GM21526 (cell line): ENCODE measurements around the gene ZRANB3.
"Not testable (repeated sequence)": the region's sequence is repeated elsewhere in the genome, so short reads cannot be mapped to it uniquely, and the experiment has no call there.

Source experiments
- ATAC-seq: cut with Tn5 transposase; IDR thresholded peaks from one replicate; pipeline ENCODE4 v1.9.1; 2021; ENCODE audit warnings: moderate library complexity; ENCODE audit not compliant: unreplicated experiment, low FRiP score

ZRANB3 gene

DNA sequence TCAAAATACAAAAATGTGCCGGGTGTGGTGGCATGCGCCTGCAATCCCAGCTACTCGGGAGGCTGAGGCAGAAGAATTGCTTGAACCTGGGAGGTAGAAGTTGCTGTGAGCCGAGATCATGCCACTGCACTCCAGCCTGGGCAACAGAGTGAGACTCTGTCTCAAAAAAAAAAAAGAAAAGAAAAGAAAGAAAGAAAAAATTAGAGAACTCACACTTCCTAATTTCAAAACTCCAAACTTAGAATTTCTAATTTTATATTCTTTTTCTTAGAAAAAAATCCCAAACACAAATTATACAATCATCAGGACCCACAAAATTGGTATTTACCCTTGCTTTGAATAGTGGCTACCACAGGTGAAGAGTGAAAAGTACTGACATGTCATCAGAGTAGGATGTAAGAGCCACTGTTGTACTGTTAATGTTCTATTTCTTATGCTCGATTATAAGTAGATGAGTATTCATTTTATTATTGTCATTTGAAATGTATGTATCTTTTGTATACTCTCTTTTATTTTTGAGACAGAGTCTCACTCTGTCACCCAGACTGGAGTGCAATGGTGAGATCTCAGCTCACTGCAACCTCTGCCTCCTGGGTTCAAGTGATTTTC is 182.8 kb downstream of the ZRANB3 start:
- not testable (repeated sequence) for ATAC-seq

DNA sequence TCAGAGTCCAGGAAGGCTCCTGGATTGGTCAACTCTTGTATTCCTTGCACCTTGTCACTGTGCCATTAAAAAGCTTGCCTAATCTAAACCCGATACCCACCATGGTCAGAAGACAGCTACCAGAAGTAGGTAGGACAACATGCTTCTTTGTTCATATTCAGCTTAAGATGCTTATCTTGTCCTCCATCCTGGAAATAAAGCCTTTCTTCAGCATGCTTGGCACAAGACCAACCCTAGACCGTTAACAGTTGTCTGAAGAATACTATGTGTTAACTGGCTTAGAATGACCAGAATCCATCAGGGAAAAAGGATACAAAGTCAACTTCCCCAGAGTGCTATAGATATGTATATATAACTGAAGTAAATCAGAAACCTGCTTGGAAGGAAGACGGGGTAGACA is 193.9 kb downstream of the ZRANB3 start:
- no peak for ATAC-seq

DNA sequence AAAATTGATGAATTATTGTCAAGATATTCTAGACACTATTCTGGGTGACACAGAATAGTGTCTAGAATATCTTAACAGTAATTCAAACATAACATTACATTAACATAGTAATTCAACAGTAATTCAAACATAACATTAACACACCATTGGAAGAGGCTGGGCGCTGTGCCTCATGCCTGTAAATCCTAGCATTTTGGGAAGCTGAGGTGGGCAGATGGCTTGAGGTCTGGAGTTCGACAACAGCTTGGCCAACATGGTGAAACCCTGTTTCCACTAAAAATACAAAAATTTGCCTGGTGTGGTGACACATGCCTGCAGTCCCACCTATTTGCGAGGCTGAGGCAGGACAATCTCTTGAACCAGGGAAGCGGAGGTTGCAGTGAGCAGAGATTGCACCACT is 195.8 kb downstream of the ZRANB3 start:
- no peak for ATAC-seq

DNA sequence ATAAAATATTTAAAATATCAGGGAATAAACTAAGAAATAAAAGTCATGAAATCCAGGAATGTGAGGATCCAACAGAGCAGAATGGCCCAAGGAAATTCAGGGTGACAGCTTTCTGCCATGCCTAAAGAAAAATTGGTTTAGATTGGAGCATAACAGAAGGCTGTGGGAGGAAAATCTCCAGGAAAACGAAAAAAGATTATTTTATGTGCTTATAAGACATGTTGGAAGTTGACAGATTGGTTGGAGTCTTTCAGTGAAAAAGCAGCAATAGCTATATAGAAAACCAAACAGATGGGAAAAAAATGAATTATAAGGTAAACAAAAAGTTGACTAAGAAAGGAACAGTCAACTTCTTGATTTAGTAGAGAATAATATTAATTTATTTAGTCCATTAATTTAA is 203.9 kb downstream of the ZRANB3 start:
- ATAC-seq, result no peak

DNA sequence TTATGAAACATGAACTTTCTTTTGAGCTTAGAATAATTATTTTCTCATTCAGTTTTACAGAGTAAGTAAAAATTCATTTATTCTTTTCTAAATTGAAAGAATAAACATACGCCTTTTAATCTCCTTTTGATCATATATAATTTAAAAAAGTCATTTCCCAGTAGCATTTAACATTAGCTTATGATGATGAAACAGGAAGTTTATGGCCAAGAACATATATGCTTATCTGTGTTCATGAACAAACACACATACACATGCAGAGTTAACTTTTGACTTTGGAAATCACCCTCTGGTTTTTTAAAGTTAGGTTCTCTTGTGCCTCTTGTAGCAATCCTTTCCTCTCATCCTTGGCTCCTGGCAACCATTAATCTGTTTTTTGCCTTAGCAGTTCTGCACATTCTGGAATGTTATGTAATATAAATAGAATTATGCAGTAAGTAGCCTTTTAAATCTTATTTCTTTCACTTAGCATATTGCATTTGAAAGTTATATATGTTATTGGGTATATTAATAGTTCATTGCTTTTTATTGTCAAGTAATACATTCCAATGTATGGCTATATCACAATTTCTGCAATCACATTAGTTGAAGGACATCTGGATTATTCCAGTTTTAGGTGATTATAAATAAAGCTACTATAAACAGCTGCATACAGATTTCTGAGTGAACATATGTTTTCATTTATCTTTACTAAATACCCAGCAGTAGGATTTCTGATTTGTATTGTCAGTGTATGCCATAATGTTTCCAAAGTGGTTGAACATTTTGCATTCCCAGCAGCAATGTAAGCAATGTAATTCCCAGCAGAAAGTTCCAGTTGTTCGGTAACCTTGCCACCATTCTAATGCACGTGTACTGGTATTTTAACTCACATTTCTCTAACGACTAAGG is 210.3 kb downstream of the ZRANB3 start:
- ATAC-seq, result no peak

DNA sequence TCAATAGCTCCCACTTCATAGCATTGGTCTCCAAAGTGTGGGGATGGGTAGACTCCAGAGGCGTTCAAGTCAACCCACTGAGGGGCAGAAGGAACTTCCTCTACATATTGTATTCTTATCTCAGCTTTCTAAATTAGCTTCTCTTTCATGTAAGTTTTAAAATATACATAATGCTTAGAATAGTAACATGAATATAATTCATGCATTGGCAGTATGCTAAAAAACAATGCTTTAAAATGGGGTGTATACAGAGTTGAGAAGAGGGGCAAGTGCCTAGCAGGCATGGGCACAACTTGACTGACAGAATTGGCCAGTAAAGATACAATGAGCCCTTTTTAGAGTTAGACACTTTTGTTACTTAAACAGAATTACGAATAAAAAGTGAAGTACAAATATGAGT is 212.2 kb downstream of the ZRANB3 start:
- ATAC-seq, result no peak

DNA sequence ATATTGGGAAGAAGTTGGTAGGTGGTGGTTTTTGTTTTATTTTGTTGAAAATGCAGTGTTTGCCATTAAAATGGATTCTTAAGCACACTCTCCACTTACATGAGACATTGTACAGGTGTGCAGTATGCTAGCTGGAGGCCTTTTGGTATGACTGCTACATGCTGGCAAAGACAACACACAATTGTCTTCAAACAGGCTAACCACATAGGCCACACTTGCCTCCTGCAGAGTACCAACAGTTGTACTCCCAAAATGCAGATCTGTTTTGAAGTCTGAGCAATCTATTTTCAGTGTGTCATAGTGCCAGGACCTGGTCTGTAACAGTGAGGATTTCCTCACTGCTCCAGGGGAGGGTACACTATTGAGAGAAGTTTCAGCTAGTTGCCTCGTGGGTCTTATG is 213.6 kb downstream of the ZRANB3 start:
- ATAC-seq, result no peak

DNA sequence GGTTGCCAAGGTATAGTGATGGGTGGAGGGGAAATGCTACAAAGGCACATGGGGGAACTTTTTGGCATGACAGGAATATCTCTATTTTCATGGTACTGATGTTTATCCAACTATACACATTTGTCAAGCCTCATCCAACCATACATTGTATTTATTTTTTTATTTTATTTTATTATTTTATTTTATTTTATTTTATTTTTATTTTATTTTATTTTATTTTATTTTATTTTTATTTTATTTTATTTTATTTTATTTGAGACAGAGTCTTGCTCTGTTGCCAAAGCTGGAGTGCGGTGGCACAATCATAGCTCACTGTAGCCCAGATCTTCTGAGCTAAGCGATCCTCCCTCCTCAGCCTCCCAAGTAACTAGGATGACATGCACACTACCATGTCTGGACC is 219.1 kb downstream of the ZRANB3 start:
- ATAC-seq, result no peak

DNA sequence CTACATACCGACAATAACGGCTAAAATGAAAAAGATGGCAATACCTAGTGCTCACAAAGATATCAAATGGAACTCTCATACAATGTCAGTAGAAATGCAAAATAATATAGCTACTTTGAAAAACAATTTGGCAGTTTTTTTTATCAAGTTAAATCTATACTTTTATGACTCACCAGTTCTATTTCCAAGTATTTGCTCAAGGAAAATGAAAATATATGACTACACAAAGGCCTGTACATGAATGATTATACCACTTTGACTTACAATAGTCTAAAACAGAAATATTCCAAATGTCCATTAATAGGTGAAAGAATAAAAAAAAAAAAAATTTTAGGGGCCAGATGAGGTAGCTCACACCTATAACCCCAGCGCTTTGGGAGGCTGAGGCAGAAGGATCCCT is 219.8 kb downstream of the ZRANB3 start:
- no peak for ATAC-seq

DNA sequence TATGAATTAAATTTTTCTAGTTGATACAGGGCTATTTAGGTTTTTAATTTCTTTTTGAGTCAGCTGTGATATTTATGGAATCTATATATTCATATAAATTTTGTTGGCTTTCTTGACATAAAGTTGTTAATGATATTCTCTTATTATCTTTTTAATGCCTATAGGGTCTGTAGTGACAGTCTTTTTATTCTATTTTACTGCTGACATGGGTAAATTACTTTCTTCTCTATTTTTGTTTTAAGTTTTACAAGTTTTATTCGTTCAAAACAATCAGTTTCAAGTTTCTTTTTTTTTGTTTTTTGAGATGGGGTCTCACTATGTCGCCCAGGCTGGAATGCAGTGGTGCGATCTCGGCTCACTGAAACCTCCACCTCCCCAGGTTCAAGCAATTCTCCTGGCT is 226.3 kb downstream of the ZRANB3 start:
- no peak for ATAC-seq

DNA sequence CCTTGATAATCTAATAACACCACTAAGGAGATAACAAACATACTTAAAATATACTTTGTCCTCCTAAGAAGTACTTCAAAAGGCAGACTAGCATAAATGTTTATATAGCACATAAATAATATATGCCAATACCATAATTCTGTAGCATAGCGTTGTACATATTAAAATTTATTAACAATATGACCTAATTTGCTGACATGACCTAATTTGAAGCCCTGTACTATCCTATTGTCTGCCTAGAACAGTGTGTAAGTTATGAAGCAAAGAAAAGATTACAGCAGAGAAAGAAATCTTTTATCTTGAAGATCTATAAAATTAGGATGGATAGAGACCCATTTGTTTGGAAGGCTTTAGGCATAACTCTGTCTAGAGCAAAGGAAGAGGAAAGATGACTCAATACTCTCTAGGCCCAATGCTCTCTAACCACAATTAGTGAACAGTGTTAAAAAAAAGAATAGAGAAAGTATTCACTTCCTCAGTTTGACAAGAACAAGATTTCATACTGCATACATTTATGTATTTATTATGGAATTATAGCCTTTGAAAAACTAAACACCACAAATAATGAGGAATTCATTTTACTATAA is 231.3 kb downstream of the ZRANB3 start:
- ATAC-seq, result peak; percentile 81

DNA sequence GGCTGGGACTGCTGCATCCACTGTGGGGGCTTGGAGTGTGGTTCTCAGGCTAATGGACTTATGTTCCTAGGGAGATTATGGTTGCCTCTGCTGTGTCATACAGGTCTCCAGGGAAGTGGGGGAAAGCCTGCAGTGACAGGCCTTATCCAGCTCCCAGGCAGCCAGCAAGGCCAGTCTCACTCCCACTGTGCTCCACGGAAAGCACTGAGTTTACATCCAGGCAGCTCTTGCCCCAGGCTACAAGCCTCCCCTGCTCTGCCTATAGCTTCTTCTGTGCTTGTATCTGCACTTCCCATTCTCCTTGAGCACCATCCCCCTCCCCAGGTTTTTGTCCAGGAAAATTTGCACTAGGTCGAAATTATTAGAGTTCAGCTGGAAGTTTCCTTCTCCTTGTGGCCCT is 231.9 kb downstream of the ZRANB3 start:
- no peak for ATAC-seq

DNA sequence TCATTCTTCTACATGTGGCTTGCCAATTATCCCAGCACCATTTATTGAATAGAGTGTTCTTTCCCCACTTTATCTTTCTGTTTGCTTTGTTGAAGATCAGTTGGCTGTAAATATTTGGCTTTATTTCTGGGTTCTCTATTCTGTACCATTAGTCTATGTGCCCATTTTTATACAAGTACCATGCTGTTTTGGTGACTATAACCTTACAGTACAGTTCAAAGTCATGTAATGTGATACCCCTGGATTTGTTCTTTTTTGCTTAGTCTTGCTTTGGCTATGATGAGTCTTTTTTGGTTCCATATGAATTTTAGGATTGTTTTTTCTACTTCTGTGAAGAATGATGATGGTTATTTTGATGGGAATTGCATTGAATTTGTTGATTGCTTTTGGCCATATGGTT is 243.9 kb downstream of the ZRANB3 start:
- ATAC-seq, result not testable (repeated sequence)

DNA sequence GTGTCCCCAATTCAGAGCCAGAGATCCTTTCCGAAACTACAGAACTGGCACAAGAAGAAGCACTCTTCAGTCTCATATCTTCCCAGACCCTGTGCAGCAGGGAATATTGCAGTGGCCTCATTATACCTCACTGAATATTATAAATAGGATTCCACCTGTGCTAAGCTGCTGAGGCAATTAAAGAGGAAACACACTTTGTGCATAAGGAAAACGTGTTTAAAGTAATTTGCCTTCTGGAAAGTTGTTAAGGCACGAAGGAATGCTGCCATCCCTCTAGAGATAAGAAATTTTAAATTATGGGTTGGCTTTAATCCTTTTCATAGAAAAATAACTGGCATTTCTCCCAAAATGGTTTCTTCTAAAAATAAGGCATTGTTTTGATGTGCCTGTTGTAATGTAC is 245.6 kb downstream of the ZRANB3 start:
- no peak for ATAC-seq

DNA sequence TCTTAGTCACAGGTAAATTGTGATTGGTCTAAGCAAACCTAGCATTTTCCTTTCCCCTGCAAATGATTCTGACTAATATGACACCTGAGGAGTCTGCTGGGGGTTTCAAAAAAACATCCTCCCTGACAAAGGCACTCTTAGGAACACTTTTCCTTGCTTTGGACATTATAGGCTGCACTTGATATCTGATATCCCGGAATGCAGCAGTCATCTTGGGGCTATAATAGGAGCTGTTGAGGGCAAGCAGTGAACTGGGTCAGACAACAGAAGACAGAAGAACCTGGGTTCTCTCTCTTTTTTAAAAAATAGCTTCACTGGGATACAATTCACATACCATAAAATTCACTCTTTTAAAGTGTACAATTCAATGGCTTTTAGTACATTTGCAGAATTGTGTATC is 249.6 kb downstream of the ZRANB3 start:
- ATAC-seq, result no peak

DNA sequence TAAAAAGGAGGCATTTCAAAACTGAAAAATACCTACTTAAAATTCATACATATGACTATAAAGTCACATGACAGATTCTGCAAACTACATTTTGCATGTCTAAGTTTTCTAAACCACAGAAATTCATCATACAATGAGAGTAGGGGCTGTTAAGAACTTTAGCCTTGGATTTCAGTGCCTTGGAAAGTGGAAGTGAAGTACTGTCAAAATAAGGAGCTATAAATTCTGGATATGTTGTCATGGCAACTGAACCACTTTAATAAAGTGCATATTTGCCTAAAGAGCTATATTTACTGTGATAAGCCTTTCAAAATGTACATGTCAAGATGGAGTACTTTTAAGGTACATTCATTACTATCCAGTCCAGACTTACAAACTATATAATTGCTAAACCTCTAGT is 251.8 kb downstream of the ZRANB3 start:
- no peak for ATAC-seq

DNA sequence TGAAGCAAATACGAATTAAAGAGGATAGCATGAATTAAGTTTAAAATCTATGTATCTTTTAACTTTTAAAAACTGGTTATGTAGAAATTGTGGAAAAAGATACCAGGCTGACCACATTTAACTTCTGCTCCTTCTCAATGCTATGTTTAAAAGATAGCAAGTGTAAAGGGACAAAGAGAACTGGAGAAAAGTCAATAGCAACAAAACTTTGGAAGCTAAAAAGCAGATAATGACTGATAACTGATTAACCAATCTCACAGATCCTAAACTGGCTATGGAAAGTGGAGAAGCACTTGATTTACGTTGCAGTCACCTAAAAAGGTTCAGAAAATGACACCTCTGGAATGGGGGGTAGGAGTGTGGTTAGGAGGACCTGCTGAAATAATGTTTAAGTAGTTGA is 254.5 kb downstream of the ZRANB3 start:
- no peak for ATAC-seq

DNA sequence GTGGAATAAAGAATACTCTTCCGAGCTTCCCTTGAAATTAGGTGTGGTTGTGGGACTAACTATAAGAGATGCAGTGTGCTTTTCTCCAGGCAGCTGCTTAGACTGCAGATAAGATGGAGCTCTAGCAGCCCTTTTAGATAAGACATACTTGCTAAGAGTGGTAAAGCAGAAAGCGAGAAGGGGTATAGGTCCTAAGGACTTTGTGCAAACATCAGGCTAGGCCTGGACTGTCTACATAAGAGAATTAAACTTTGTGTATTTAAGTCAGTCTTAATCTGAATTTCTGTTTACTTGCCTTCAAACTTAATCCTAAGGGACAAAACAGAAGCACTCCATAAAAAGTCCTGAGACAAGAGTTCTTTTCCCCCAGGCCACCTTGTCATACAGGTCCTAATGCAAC is 260.0 kb downstream of the ZRANB3 start:
- no peak for ATAC-seq

DNA sequence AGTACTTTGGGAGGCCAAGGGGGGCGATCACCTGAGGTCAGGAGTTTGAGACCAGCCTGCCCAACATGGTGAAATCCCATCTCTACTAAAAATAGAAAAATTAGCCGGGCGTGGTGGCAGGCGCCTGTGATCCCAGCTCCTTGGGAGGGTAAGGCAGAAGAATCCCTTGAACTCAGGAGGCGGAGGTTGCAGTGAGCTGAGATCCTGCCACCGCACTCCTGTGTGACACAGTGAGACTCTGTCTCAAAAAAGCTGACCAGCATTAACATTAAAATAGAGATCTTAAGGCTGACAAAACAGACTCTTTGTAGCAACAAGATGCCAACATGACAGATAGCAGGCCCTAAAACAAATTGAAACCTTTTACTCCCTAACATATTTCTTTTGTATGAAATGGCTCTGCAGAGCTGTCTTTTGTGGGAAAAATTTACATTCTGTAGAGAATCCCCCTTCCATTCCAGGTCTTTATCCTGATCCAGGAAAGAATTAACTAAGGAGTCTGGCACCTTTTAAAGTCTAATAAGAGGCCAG is 265.0 kb downstream of the ZRANB3 start:
- no peak for ATAC-seq

DNA sequence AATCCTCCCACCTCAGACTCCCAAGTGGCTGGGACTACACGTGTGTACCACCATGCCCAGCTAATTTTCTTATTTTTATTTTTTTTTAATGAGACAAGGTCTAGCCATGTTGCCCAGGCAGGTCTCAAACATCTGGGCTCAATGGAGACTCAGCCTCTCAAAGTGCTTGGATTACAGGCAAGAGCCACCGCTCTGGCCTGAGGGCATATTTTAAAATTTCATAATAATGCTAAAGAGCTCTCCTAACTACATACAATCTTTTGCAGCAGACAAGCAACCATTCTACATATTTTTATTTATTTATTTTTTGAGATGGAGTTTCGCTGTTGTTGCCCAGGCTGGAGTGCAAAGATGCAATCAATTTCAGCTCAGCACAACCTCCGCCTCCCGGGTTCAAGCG is 271.9 kb downstream of the ZRANB3 start:
- no peak for ATAC-seq

DNA sequence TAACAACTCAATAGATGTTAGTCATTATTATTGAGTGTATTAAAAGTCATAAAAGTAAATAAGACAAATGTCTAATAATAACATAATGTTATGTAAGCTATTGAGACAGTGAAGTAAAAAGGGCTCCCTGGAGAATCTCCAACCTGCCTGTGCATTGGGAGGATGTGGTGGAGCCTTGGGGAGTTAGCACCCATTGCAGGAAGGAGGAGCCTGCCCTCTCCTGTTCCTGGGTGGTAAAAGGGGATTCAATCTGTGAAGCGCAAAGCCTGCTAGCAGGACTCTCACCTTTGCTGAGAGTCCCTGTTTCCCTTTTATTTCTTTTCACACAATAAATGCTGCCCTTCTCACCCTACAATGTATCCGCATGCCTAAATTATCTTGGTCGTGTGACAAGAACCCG is 272.8 kb downstream of the ZRANB3 start:
- no peak for ATAC-seq
